Cerebellar nuclear complex (tissue), 1 donor: ENCODE data around the gene ADSS1.

ENCODE experiments used
- DNase-seq, 2 experiments: peaks; one replicate each; lab custom pipeline; 2025; lab: John Stamatoyannopoulos, UW

ADSS1 gene

GRCh38 chr14:104687601-104688504 lies 36.2 kb upstream of the ADSS1 start:
- DNase-seq = no peak

GRCh38 chr14:104688505-104689108 lies 35.4 kb upstream of the ADSS1 start:
- no peak for DNase-seq

- no peak for DNase-seq
These were observed 34.7 kb upstream of the ADSS1 start, which contains the start of gene INF2 for GRCh38 chr14:104689109-104689880. TSS of gene INF2 (plus strand) at chr14:104689618. CDS start at chr14:104701366, 11,748 bp downstream.

- no peak for DNase-seq
These were observed 33.9 kb upstream of the ADSS1 start for GRCh38 chr14:104689881-104690711.

- DNase-seq = no peak
These were observed 33.1 kb upstream of the ADSS1 start for GRCh38 chr14:104690861-104691455.

- DNase-seq = no peak
These were observed 32.3 kb upstream of the ADSS1 start for GRCh38 chr14:104691546-104692260.

- DNase-seq = no peak
These were observed 31.6 kb upstream of the ADSS1 start for GRCh38 chr14:104692261-104692938.

- no peak for DNase-seq
These were observed 31.1 kb upstream of the ADSS1 start for GRCh38 chr14:104692939-104693315.

- no peak for DNase-seq
These were observed 30.3 kb upstream of the ADSS1 start for GRCh38 chr14:104693482-104694431.

- DNase-seq = no peak
These were observed 29.5 kb upstream of the ADSS1 start for GRCh38 chr14:104694475-104694950.

GRCh38 chr14:104694991-104695659 lies 28.9 kb upstream of the ADSS1 start:
- no peak for DNase-seq

GRCh38 chr14:104695660-104696000 lies 28.4 kb upstream of the ADSS1 start:
- no peak for DNase-seq

GRCh38 chr14:104696671-104697316 lies 27.2 kb upstream of the ADSS1 start:
- no peak for DNase-seq

GRCh38 chr14:104697317-104697703 lies 26.7 kb upstream of the ADSS1 start:
- DNase-seq = no peak

GRCh38 chr14:104697892-104698583 lies 26.0 kb upstream of the ADSS1 start:
- no peak for DNase-seq

GRCh38 chr14:104698688-104699425 lies 25.2 kb upstream of the ADSS1 start:
- no peak for DNase-seq

- DNase-seq = no peak
These were observed 24.6 kb upstream of the ADSS1 start for GRCh38 chr14:104699426-104699748.
